ENCODE data around the gene FRMPD1. TPM values are rescaled to one million over a fixed set of nuclear protein-coding genes. Genes with fewer than 3 reads are reported as not detected.

FRMPD1 gene
- total and polyA plus RNA-seq, 2 of the 4 experiments (the other 2 are of a cell fraction): not detected

- dilution Hi-C loops (cut with HindIII; ENCODE audit: low sequenced_read_pairs, unreplicated experiment): no loop called here
- TF ChIP-seq ELK1 (IDR thresholded peaks at IDR 0.05; ENCODE audit: borderline replicate concordance, low read depth, low read length) (no peak), USF2 (IDR thresholded peaks at IDR 0.05; ENCODE audit: low read depth, low read length) (no peak), NFE2L2 (IDR thresholded peaks at IDR 0.05; ENCODE audit: low read depth, low read length) (no peak), RCOR1 (IDR thresholded peaks at IDR 0.05; ENCODE audit: insufficient replicate concordance, low read length) (no peak), MAFK (IDR thresholded peaks at IDR 0.05; ENCODE audit: low read depth, low read length) (no peak), FOS (IDR thresholded peaks at IDR 0.05; ENCODE audit: low read depth, low read length) (no peak), RAD21 (IDR thresholded peaks at IDR 0.05; ENCODE audit: low read length) (no peak), CHD1 (IDR thresholded peaks at IDR 0.05; ENCODE audit: low read depth, low read length) (no peak), RFX5 (IDR thresholded peaks at IDR 0.05; ENCODE audit: low read depth, low read length) (no peak), MAZ (IDR thresholded peaks at IDR 0.05; ENCODE audit: borderline replicate concordance, low read depth, low read length) (no peak), CEBPB (IDR thresholded peaks at IDR 0.05; ENCODE audit: low read depth, low read length) (no peak)
- Histone ChIP-seq H4K91ac (ENCODE audit: insufficient read depth, low read depth, low read length) (no peak overlapping the region), H3K79me1 (ENCODE audit: low read depth in 1 of 2, low read length in 2 of 2) (no peaks in the 10 kb centered on the region), H3K4ac (ENCODE audit: low read depth, low read length) (no peak overlapping the region), H3K23ac (ENCODE audit: low read depth, low read length) (no peak overlapping the region), H3K14ac (replicated peaks; ENCODE audit: low read depth, low read length) (no peak overlapping the region), H4K5ac (ENCODE audit: low read depth, low read length) (no peak overlapping the region), H3K4me1 (ENCODE audit: control insufficient read depth, insufficient read depth, low read length) (no peaks in the 10 kb centered on the region), H2BK20ac (ENCODE audit: low read depth, low read length) (no peak overlapping the region), H2AK5ac (ENCODE audit: low read depth, low read length) (no peak overlapping the region), H3K4me2 (ENCODE audit: low read depth, low read length) (no peak overlapping the region), H3K9ac (ENCODE audit: low read depth, low read length) (no peak overlapping the region), H3K27ac (ENCODE audit: insufficient read depth, low read length) (no peak overlapping the region), H4K20me1 (ENCODE audit: insufficient read depth, low read length) (no peaks in the 10 kb centered on the region), H3K36me3 (ENCODE audit: control insufficient read depth, insufficient read depth, low read length) (no peaks in the 10 kb centered on the region), H3K4me3 (ENCODE audit: insufficient read depth, low read depth, low read length) (no peak overlapping the region), H3K9me3 (ENCODE audit: control insufficient read depth, insufficient read depth, low read length) (0 out of 2 replicates have a peak, but pooled peaks cover 2% of the 10 kb centered on the region), H3K27me3 (ENCODE audit: control insufficient read depth, insufficient read depth, low read length) (peaks cover 31% of the 10 kb centered on the region), H2BK15ac (ENCODE audit: low read depth, low read length) (no peak overlapping the region), H2BK5ac (ENCODE audit: low read depth, low read length, poor library complexity, severe bottlenecking) (no peak overlapping the region), H3K18ac (ENCODE audit: low read depth, low read length) (no peak overlapping the region), H3K56ac (ENCODE audit: extremely low read depth, insufficient read depth, low read length) (no peak overlapping the region), H4K8ac (ENCODE audit: low read depth in 2 of 2, low read length in 2 of 2) (no peak overlapping the region), H3K9me1 (ENCODE audit: insufficient read depth, low read length) (no peaks in the 10 kb centered on the region), H2AFZ (replicated peaks; ENCODE audit: low read length, poor library complexity) (no peak overlapping the region), H2AK9ac (replicated peaks; ENCODE audit: low read depth, low read length, poor library complexity) (no peak overlapping the region), H2BK120ac (ENCODE audit: low read depth, low read length) (no peak overlapping the region)
- DNase-seq (no peak), ATAC-seq (ENCODE audit: low read depth) (no peak)
- in situ Hi-C loops (cut with MboI; ENCODE audit: low sequenced_read_pairs): no loop called here
- ChIA-PET POLR2A (ENCODE audit: unreplicated experiment) (no interaction called here), CTCF (no interaction called here)
- intact Hi-C loops (cut with micrococcal nuclease): no loop called here
- WGBS, 2 experiments (ENCODE audit: extremely low coverage in 2 of 2, insufficient read length in 1 of 2): no CpG with 5 or more reads among the region's 3 CpGs
- BruUV-seq (replicated peaks): no TSS peak
These were observed 59.3 kb downstream of the FRMPD1 start for GRCh38 chr9:37710046-37710445.

Data from IMR-90 (cell line).